ENCODE measurements around the gene CDK6. TPM values are rescaled to one million over a fixed set of nuclear protein-coding genes. Genes with fewer than 3 reads are reported as not detected.
"Not testable (repeated sequence)": the region's sequence is repeated elsewhere in the genome, so short reads cannot be mapped to it uniquely, and the experiment has no call there.

The CDK6 gene
- 100 to 1,000 TPM; 229 to 236 TPM for total RNA-seq

DNA sequence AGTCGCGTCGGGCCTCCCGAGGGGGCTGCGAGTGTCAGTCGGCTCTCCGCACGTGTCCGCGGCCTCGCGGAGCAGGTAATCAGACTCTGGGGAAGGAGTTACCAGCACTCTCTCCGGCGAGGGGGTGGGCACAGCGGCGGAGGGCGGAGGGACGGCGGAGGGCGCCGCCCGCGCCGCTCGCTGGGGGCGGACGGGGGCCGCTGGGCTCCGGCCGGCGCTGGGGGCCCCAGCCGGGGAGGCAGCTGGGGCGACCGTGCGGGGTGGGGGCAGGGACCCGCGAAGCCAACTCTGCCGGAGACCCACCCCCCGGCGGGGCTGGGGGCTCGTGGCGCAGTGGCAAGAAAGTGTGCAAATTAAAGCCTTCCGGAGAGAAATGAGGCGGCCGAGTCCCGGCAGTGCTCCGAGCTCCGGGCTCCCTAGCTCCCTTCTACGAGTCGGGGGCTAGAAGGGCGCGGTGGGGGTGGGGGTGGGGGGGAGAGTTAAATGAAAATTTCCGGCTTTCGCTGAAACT lies at the start of gene CDK6:
Gene CDK6, minus strand, starts transcription at position 85 of the 511 bp plus-strand sequence. CDS start 3,250 bp downstream, outside the sequence.
- CTCF ChIA-PET = interaction anchor here (1.0 kb wide), 1 partner anchor 19 kb away, joined by 3 read pairs; no protein-coding TSS in a partner anchor
- POLR2A ChIA-PET = interaction anchor here (0.6 to 1.4 kb wide), 6 partner anchors 13 to 105 kb away, joined by 3 to 6 read pairs (median 4); no protein-coding TSS in a partner anchor

DNA sequence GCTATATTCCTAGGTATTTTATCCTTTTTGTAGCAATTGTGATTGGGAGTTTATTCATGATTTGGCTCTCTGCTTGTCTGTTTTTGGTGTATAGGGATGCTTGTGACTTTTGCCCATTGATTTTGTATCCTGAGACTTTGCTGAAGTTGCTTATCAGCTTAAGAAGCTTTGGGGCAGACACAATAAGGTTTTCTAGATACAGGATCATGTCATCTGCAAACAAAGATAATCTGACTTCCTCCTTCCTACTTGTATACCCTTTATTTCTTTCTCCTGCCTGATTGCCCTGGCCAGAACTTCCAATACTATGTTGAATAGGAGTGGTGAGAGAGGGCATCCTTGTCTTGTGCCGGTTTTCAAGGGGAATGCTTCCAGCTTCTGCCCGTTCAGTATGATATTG lies 49.7 kb upstream of the CDK6 start:
- POLR2A ChIA-PET, CTCF ChIA-PET: not testable (repeated sequence)

- POLR2A ChIA-PET = no interaction called here
- CTCF ChIA-PET = no interaction called here
These were observed 47.8 kb upstream of the CDK6 start for GRCh38 chr7:92884218-92884617.

DNA sequence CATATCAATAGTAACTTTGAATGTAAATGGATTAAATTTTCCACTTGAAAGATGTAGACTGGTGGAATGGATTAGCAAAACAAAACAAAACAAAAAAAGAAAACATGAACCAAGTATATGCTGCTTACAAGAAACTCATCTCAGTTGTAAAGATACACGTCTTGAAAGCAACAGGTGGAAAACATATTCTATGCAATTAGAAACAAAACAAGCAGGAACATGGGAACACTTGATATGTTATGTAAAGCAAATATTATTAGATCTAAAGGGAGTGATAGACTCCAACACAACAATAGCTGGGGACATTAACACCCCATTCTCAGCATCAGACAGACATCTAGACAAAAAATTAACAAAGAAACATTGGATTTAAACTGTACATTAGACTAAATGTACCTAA lies 46.4 kb upstream of the CDK6 start:
- ChIA-PET POLR2A (no interaction called here), CTCF (interaction anchor here (0.5 kb wide), 1 partner anchor 13 kb away, joined by 3 read pairs; no protein-coding TSS in a partner anchor)

DNA sequence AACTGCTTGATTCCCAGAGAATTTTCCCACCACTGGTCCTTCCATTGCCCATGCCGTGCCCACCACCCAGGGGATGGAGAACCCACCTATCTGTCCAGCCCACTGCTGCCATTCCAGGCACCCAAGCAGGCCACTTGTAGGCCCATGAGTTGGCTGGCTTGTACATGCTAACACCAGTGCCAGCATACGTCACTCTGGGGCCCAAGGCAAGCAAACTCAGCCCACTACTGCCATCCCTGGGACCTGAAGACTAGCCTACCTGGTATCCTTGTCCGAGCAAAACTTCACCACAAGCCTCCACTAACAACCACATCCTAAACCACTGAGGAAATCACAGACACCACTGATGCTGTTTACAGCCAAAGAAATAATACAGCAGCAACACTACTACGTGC lies 44.7 kb upstream of the CDK6 start:
- ChIA-PET CTCF (no interaction called here), POLR2A (no interaction called here)

DNA sequence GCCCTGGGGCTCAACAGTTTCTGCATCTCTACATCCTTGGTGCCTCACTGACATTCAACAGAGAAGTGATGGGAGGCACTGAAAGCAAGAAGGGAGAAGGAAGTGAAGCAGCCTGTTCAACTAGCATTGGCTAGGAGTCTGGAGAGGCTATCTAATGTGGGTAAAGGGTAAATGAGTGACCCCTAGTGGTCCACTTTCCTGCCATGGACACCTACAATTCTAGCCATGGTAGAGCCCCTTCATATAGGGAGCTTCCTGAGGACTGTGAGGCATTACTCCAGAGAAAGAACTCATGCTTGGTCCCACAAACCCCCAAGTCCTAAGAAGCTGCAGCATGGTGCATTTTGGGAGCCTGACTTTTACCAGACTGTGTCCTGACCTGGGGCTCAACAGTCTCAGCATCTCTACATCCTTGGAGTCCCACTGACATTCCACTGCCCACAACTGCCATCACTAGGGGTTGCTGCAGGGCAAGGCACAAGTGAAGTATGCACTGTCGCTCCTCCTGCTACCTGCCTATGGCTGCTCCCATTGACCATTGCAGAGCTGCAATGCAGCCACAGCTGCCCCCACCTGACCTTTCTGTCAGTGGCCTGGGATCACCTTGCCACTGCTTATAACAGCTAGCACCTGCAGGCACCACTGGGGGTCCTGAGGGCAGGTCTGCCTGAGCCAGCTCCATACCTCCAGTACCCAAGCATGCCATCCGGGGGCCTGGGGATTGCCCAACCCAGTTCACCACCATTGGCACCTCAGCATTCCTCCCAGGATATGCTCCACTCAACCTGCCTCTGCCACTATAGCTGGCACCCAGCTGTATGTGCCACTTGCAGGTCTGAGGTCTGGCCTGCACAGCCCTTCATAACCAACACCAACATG lies 44.1 kb upstream of the CDK6 start:
- CTCF ChIA-PET = no interaction called here
- POLR2A ChIA-PET = no interaction called here

GRCh38 chr7:92877367-92877766 lies 41.0 kb upstream of the CDK6 start:
- POLR2A ChIA-PET = no interaction called here
- CTCF ChIA-PET = no interaction called here

DNA sequence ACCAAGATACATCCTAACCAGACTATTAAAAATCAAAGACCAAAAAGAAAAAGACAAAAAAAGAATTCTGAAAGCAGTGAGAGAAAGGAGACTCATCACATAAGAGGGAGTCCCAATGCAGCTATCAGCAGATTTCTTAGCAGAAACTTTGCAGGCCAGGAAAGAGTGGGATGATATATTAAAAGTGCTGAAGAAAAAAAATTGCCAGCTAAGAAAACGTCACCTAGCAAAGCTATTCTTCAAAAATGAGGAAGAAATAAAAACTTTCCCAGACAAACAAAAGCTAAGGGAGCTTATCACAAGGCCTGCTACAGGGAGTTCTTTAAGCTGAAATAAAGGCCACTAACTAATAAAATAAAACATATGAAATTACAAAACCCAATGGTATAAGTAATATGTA lies 40.5 kb upstream of the CDK6 start:
- ChIA-PET CTCF (no interaction called here), POLR2A (no interaction called here)

GRCh38 chr7:92875719-92876118 lies 39.3 kb upstream of the CDK6 start:
- ChIA-PET CTCF (interaction anchor here (0.7 to 1.4 kb wide), 2 partner anchors 43 to 207 kb away, joined by 3 to 5 read pairs; no protein-coding TSS in a partner anchor), POLR2A (interaction anchor here (0.6 kb wide), 2 partner anchors 35 to 59 kb away, joined by 3 read pairs; no protein-coding TSS in a partner anchor)

- POLR2A ChIA-PET = interaction anchor here (0.6 kb wide), 2 partner anchors 35 to 59 kb away, joined by 3 read pairs; no protein-coding TSS in a partner anchor
- CTCF ChIA-PET = interaction anchor here (0.7 to 1.4 kb wide), 2 partner anchors 43 to 207 kb away, joined by 3 to 5 read pairs; no protein-coding TSS in a partner anchor
These were observed 38.8 kb upstream of the CDK6 start for GRCh38 chr7:92875173-92875572.

GRCh38 chr7:92874567-92874966 lies 38.2 kb upstream of the CDK6 start:
- ChIA-PET POLR2A (no interaction called here), CTCF (interaction anchor here (1.4 kb wide), 1 partner anchor 42 kb away, joined by 5 read pairs; no protein-coding TSS in a partner anchor)

- ChIA-PET CTCF (no interaction called here), POLR2A (no interaction called here)
These were observed 37.4 kb upstream of the CDK6 start for GRCh38 chr7:92873776-92874175.

GRCh38 chr7:92872701-92873100 lies 36.3 kb upstream of the CDK6 start:
- ChIA-PET POLR2A (no interaction called here), CTCF (no interaction called here)

- CTCF ChIA-PET = no interaction called here
These were observed 32.4 kb upstream of the CDK6 start for GRCh38 chr7:92868683-92869293.

GRCh38 chr7:92864169-92864568 lies 27.8 kb upstream of the CDK6 start:
- POLR2A ChIA-PET = not testable (repeated sequence)

More at GRCh38 chr7:92868683-92869293, 32.4 kb upstream of the CDK6 start:
- POLR2A ChIA-PET = no interaction called here

DNA sequence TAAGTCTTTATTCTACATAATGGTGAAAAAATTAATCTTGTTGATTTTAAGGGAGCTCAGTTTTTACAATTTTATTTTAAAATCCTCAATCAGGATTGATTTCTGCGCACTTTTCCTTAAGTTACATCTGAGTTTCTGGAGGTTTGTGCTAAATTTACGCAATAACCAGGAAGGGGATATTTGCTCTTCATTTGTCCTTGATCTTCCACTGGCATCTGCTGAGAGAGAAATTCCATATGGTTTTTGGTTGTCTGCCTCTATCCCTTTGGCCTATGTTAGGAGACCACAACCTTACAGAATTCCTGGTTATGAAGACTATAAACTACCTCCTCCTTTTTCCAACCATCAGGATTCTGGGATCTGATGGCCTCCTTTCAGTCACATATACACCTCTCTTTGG lies 20.1 kb upstream of the CDK6 start:
- POLR2A ChIA-PET = no interaction called here

More at GRCh38 chr7:92864169-92864568, 27.8 kb upstream of the CDK6 start:
- CTCF ChIA-PET = not testable (repeated sequence)

GRCh38 chr7:92854501-92855238 lies 18.3 kb upstream of the CDK6 start:
- ChIA-PET CTCF (interaction anchor here (1.0 kb wide), 1 partner anchor 263 kb away, joined by 3 read pairs; the partner anchor contains the start of gene SAMD9), POLR2A (no interaction called here)

More for the DNA sequence above, 20.1 kb upstream of the CDK6 start:
- CTCF ChIA-PET = no interaction called here

- ChIA-PET CTCF (no interaction called here), POLR2A (interaction anchor here (0.8 kb wide), 1 partner anchor 15 kb away, joined by 5 read pairs; the partner anchor contains the start of gene CDK6)
These were observed 15.4 kb upstream of the CDK6 start for GRCh38 chr7:92851732-92852131.

- POLR2A ChIA-PET = no interaction called here
- CTCF ChIA-PET = no interaction called here
These were observed 14.1 kb upstream of the CDK6 start for GRCh38 chr7:92850516-92850915.

DNA sequence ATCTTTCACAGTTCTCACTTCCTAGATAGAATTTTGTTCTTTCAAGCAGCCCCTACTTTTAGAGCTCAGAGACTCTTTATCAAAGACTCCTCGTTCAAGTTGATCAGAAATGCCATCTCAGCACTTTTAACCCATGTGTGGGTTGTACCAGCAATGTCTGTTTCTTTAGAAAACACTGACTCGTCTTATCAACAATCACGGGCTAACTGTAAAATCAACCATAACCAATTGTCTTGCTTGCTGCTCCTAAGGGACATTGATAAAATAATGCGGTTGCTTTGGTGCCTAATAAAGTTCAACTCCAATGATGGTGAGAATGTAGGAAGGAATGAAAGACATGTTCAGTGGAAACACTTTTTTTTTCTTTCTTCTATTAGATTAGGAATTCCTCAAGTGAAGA lies 12.9 kb upstream of the CDK6 start:
- POLR2A ChIA-PET = no interaction called here
- CTCF ChIA-PET = no interaction called here

All from activated CD8-positive, alpha-beta memory T cell treated with anti-CD3 and anti-CD28 coated beads for 36 hours (primary cell).